Inflammatory macrophage treated with lipopolysaccharide for 4 hours (primary cell): ENCODE results near the gene METTL25B.
"Not testable (repeated sequence)": the region's sequence is repeated elsewhere in the genome, so short reads cannot be mapped to it uniquely, and the experiment has no call there.

Source experiments
- DNase-seq: peaks from one replicate; pipeline ENCODE4 v3.0.0-alpha.2; 2020

Gene METTL25B

GRCh38 chr1:156750191-156750672 lies 22.0 kb downstream of the METTL25B start:
- DNase-seq, result no peak

GRCh38 chr1:156750711-156751450 lies 22.6 kb downstream of the METTL25B start:
- DNase-seq, result no peak

GRCh38 chr1:156751451-156751756 lies 23.1 kb downstream of the METTL25B start, which contains the start of gene HDGF:
TSS of gene HDGF (minus strand) at chr1:156751675. CDS start at chr1:156751429, 246 bp downstream.
- DNase-seq, result no peak

GRCh38 chr1:156751757-156752481 lies 23.6 kb downstream of the METTL25B start:
- peak; percentile 94 for DNase-seq

- DNase-seq, result no peak
Observed at GRCh38 chr1:156752843-156753482, 24.7 kb downstream of the METTL25B start.

GRCh38 chr1:156754219-156754618 lies 25.9 kb downstream of the METTL25B start:
- no peak for DNase-seq

GRCh38 chr1:156755527-156755950 lies 27.3 kb downstream of the METTL25B start:
- DNase-seq, result no peak

- no peak for DNase-seq
Observed at GRCh38 chr1:156756355-156756754, 28.1 kb downstream of the METTL25B start.

GRCh38 chr1:156757572-156758253 lies 29.4 kb downstream of the METTL25B start:
- not testable (repeated sequence) for DNase-seq

GRCh38 chr1:156760092-156760795 lies 32.0 kb downstream of the METTL25B start:
- DNase-seq, result no peak

- no peak for DNase-seq
Observed at GRCh38 chr1:156760796-156761104, 32.5 kb downstream of the METTL25B start.

- not testable (repeated sequence) for DNase-seq
Observed at GRCh38 chr1:156765136-156765535, 36.9 kb downstream of the METTL25B start.

- peak; percentile 87 for DNase-seq
Observed at GRCh38 chr1:156765666-156766065, 37.4 kb downstream of the METTL25B start.

- DNase-seq, result no peak
Observed at GRCh38 chr1:156766298-156767100, 38.2 kb downstream of the METTL25B start.

- peak; percentile 99 for DNase-seq
Observed at GRCh38 chr1:156767101-156767878, 39.0 kb downstream of the METTL25B start, which contains the start of gene PRCC. TSS of gene PRCC (plus strand) at chr1:156767535. CDS start at chr1:156767772, 237 bp downstream.

- peak; percentile 50 for DNase-seq
Observed at GRCh38 chr1:156767879-156768604, 39.8 kb downstream of the METTL25B start.

- DNase-seq, result no peak
Observed at GRCh38 chr1:156768610-156769295, 40.5 kb downstream of the METTL25B start.

- DNase-seq, result no peak
Observed at GRCh38 chr1:156772222-156772621, 44.0 kb downstream of the METTL25B start.
